ENCODE measurements around the gene C16orf87.

DNA sequence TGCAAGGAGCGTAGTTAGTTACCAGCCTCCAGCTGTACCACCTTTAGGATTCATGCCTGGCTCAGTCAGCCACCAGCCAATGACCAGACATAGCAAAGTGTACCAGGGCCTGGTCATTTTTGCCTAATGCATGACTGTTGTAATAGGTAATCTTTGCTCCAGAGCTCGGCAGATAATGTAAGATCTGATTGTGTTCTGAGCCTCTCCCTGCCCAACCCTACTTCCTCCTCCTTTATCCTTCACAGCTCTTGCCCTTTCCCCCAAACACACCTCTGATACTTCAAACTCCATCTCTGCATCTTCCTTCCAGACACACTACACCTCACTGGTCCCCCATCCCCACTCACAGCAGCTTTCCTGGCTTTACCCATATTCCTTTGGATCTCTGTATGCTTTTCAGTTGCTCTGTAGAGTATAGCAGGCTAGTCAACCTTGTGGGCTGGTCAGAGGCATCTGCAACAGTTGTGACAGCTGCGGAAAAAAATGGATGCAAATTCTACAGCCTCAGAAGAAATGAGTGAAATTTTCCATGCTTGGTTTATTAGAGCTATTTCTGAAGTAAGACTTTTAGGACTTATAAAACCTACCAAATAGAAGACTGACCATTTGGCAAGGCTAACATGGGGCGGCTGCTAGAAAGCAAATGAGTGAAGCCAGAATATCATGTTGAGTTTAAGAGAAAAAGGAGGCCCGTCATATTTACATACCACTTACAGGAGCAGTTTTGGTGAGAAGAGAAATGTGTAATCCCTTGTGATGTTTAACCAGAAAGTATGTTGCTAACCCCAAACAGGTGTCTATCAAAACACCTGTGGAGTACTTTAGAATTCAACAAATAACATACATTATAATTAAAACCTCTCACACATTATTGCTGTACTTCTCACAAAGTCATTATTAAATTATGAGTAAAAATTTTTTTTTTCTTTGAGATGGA, 19.9 kb upstream of the C16orf87 start:
- TF ChIP-seq POLR2A (IDR thresholded peaks at IDR 0.05; ENCODE audit: low read length) = no peak
- TF ChIP-seq GATA1 (IDR thresholded peaks at IDR 0.05; ENCODE audit: low read depth, low read length) = no peak
